Rectal smooth muscle tissue (tissue), 1 donor: ENCODE results near the gene NPB.

Experiments
- H3K27ac ChIP-seq: one replicate; pipeline ENCODE4 v1.7.0; 2013; ENCODE audit warnings: low read depth, low read length, inconsistent platforms
- H3K27me3 ChIP-seq: one replicate; pipeline ENCODE4 v1.7.0; 2013; ENCODE audit warnings: low read length; ENCODE audit not compliant: control insufficient read depth, insufficient read depth
- H3K36me3 ChIP-seq: one replicate; pipeline ENCODE4 v1.7.0; 2013; ENCODE audit warnings: low read length; ENCODE audit not compliant: control insufficient read depth, insufficient read depth
- H3K4me1 ChIP-seq: one replicate; pipeline ENCODE4 v1.7.0; 2013; ENCODE audit warnings: low read length; ENCODE audit not compliant: control insufficient read depth, insufficient read depth
- H3K4me3 ChIP-seq: one replicate; pipeline ENCODE4 v1.7.0; 2013; ENCODE audit warnings: low read length
- H3K9ac ChIP-seq: one replicate; pipeline ENCODE4 v1.7.0; 2013; ENCODE audit warnings: low read length

The NPB gene

DNA sequence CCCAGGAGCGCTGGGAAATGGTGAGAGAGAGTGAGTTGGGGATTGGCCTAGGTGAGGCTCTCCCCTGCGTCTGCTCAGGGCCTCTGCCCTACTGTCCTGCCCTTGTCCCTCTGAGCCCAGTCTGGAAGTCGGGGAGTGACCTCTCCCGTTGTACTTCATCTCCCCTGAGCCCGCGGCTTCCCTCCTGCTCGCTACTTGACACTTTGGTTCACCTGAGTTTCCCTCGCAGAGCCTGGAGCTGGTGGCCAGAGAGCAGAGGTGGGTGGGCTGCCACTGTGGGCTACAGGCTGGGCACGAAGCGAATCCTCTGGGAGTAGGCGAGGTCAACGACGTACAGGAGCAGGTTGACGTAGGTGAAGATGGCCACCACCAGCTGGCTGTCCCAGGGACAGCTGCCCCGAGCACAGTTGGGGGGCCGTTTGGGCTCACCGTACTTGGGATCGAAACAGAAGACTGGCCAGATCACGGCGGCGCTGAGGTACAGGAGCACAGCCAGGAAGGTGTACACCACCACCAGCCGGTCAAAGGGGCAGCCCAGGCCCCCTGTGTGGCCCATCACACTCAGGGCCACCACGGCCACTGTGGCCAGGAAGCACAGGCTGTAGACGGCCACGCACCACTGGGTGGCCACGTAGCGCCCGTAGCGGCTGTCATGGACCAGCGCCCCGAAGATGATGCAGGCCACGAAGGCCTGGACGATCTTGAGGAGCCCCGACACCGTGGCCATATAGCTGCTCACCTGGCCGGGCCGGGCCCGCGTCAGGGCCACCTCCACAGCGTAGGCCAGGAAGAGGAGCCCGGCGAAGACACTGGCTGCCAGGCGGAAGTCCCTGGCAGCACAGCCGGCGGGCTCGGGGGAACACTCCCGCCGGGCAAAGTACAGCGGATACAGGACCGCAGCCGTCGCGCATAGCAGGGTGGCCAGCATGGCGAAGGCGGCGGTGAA, 38.8 kb downstream of the NPB start:
- peaks cover 4% of the 10 kb centered on the region for H3K4me1 ChIP-seq
- no peaks in the 10 kb centered on the region for H3K36me3 ChIP-seq
- H3K27ac ChIP-seq, result no peak overlapping the region
- no peak overlapping the region for H3K9ac ChIP-seq
- no peaks in the 10 kb centered on the region for H3K27me3 ChIP-seq
- H3K4me3 ChIP-seq, result no peak overlapping the region

DNA sequence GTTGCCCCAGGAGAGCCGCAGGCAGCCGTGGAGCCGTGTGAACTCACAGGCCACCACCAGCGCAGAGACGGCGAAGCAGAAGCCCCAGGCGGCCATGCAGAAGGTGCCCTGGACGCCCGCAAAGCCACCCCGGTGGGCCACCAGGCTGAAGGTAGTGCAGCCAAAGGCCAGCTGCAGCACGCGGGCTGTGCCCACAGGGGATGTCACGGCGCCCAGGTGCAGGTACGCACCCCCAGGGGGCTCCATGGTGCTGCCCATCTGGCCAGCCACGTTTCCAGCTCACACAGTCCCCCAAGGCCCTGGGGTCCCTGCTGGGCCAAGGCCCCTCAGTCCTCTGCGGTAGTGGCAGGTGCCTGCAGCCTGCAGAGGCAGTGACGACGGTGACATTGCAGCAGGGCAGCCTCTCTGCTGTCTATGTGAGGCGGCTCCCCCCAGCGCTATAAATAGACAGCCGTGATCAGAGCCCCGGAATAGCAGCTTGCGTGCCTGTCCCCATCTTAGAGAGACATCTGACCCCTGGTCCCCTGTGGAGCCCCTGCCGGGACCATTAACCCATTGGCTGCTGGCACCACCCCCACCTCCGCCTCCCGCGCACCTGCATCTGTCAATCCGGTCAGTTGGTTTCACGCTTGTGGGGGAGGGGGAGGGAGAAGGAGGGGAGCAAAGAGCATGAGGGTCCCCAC, 39.6 kb downstream of the NPB start:
- H3K27me3 ChIP-seq, result no peaks in the 10 kb centered on the region
- H3K36me3 ChIP-seq, result no peaks in the 10 kb centered on the region
- H3K9ac ChIP-seq, result no peak overlapping the region
- H3K27ac ChIP-seq, result no peak overlapping the region
- no peak overlapping the region for H3K4me3 ChIP-seq
- peaks cover 2% of the 10 kb centered on the region for H3K4me1 ChIP-seq

DNA sequence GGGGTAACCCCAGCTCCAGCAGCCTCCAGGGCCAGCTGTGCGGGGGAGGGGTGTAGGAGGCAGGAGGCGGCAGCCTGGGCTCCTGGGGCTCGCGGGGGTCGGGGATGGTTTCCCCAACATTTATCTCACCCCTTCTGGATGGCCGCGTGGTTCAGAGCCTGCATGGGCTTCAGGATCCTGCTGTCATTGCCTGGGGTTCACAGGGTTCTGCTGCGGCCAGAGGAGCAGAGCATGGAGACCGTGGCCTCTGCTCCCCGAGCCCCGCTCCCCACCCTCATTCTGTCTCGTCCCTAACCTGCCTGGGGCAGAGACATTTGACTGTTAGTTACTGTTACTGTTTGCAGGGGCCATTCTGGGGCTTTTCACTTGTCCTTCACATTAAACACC, 40.1 kb downstream of the NPB start:
- no peak overlapping the region for H3K27ac ChIP-seq

DNA sequence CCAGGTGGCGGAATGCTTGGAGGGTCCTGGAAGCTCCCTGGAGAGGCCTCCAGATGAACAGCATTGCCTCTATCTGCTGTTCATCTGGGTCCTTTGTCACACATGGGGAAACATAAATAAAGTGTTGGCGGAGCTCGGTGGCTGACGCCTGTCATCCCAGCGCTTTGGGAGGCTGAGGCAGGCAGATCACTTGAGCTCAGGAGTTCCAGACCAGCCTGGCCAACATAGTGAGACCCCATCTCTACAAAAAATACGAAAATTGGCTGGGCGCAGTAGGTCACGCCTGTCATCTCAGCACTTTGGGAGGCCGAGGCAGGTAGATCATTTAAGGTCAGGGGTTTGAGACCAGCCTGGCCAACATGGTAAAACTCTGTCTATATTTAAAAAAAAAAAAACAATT, 42.8 kb downstream of the NPB start:
- Histone ChIP-seq H3K9ac (no peak overlapping the region), H3K4me1 (no peaks in the 10 kb centered on the region), H3K4me3 (no peak overlapping the region), H3K27me3 (no peaks in the 10 kb centered on the region), H3K36me3 (no peaks in the 10 kb centered on the region), H3K27ac (no peak overlapping the region)

More for the DNA sequence above, 40.1 kb downstream of the NPB start:
- Histone ChIP-seq H3K9ac (no peak overlapping the region), H3K4me3 (no peak overlapping the region), H3K4me1 (no peaks in the 10 kb centered on the region), H3K27me3 (no peaks in the 10 kb centered on the region), H3K36me3 (no peaks in the 10 kb centered on the region)

DNA sequence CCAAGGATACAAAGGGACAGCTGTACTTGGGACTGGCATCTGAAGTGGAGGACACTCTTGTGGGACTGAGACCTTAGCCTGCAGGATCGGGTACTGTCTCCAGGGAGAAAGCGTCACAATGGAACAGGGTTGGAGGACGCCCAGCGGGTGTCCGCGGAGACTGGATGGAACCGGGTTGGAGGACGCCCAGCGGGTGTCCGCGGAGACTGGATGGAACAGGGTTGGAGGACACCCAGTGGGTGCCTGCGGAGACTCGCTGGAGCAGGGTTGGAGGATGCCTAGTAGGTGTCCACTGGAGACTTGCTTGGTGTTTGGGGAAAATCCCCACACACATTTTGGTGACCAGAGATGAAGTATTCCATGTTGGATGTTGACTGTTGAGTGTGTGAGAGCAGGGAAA, 45.2 kb downstream of the NPB start, which contains the start of gene MYADML2:
Gene MYADML2 (minus strand): TSS at position 45 of the 400 bp plus-strand sequence. CDS start 5,492 bp downstream, outside the sequence.
- Histone ChIP-seq H3K27ac (no peak within 1 kb of the TSS), H3K36me3 (no peaks in the 10 kb centered on the region), H3K27me3 (no peaks in the 10 kb centered on the region), H3K4me3 (no peak within 1 kb of the TSS), H3K4me1 (no peaks in the 10 kb centered on the region), H3K9ac (no peak within 1 kb of the TSS)

DNA sequence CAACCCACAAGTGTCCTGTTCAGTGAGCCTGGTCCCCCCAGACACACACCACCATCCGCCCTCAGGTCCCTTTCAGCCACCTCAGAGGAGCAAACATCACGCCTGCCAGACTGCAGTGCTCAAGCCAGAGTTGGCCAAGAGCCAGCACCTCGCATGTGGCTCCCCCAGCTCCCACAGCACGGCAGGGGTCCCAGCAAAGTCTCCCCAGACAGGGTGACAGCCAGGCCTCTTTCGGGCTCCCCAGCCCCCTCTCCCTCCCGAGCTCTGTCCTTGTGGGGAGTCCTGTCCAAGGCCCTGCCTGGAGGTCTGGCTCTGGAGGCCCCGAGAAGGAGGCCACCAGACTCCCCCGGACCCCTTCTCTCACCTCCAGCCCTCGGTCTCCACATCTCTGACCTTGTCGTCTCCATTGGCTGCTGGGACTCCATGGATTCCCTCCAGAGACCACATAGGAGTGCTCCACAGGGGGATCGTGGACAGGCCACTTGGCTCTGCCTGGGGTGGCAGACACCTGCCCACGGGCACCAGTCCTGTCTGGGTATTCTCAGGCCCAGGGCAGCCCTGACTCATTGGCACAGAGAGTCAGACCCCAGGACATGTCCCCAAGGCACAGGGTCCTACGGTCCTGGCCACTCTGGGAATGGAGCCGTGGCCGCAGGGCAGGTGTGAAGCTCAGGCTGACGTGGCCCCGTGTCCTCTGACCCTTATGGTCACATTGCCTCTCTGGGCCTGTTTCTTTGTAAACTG, 46.8 kb downstream of the NPB start:
- Histone ChIP-seq H3K4me3 (no peak overlapping the region), H3K27ac (no peak overlapping the region), H3K9ac (no peak overlapping the region), H3K4me1 (no peaks in the 10 kb centered on the region), H3K36me3 (no peaks in the 10 kb centered on the region), H3K27me3 (no peaks in the 10 kb centered on the region)

DNA sequence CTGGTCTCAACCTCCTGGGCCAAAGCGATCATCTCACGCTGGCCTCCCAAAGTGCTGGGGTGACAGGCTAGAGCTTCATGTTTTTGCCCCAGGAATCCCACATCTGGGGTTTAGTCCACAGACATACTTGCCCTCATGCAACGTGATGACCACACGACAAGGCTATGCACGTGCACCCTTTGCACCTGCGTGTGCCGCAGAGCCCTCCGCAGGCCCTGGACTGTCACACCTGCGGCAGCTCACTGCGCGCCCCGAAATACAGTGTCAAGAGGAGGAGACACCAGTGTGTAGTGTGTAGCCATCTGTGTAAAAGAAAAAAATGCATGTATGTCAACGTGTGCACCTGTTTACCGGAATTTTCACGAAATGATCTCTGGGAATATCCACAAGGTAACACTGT, 48.5 kb downstream of the NPB start:
- no peaks in the 10 kb centered on the region for H3K36me3 ChIP-seq
- no peak overlapping the region for H3K9ac ChIP-seq
- H3K4me3 ChIP-seq, result no peak overlapping the region
- no peaks in the 10 kb centered on the region for H3K27me3 ChIP-seq
- H3K27ac ChIP-seq, result no peak overlapping the region
- H3K4me1 ChIP-seq, result no peaks in the 10 kb centered on the region

DNA sequence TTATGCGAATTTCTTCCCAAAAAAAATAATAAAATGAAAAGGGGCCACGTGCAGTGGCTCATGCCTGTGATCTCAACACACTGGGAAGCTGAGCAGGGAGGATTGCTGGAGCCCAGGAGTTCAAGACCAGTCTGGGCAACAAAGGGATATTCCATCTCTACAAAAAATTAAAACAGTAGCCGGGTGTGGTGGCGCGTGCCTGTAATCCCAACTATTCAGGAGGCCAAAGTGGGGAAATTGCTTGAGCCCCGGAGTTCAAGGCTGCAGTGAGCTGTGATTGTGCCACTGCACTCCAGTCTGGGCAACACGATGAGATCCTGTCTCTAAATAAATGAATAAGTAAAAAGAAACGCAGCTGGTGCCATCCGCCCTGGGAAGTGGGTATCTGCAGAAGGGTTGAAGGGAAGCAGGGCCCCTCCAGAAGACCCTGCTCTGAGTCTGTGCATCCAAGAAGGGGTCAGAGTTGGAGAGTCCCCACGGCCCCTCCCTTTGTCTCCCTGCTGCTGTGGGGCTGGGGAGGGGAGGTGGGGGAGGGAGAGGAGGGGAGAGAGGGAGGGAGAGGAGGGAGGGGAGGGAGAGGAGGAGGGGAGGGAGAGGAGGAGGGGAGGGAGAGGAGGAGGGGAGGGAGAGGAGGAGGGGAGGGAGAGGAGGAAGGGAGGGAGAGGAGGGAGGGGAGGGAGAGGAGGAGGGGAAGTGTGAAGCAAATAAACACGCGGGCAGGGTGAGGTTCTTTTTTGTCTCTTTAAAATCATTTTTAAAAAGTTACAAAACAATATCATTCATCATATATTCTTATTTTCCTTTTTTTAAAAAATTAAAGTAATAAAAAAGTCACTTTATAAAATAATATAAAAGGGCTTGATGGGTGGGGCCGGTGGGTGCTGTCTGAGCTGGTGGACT, 50.0 kb downstream of the NPB start:
- no peak overlapping the region for H3K4me3 ChIP-seq
- H3K36me3 ChIP-seq, result no peaks in the 10 kb centered on the region
- H3K27ac ChIP-seq, result no peak overlapping the region
- no peaks in the 10 kb centered on the region for H3K4me1 ChIP-seq
- H3K27me3 ChIP-seq, result peaks cover 3% of the 10 kb centered on the region
- no peak overlapping the region for H3K9ac ChIP-seq
